ENCODE measurements around the gene UGT1A8.

Gene UGT1A8

GRCh38 chr2:233813236-233814055 is 196.0 kb downstream of the UGT1A8 start:
- TF ChIP-seq REST (IDR thresholded peaks at IDR 0.05; ENCODE audit: insufficient read depth in 1 of 2, low read depth in 2 of 2, low read length in 2 of 2) (no peak), FOXP2 (optimal IDR thresholded peaks at IDR 0.05; ENCODE audit: borderline replicate concordance, extremely low read depth, extremely low read length, insufficient read depth) (no peak), TAF1 (IDR thresholded peaks at IDR 0.05; ENCODE audit: borderline replicate concordance, insufficient read depth, low read length) (no peak)

- TF ChIP-seq POLR2AphosphoS5 (IDR thresholded peaks at IDR 0.05; ENCODE audit: low read depth, low read length) (no peak), TAF1 (IDR thresholded peaks at IDR 0.05; ENCODE audit: borderline replicate concordance, insufficient read depth, low read length) (no peak), REST (IDR thresholded peaks at IDR 0.05; ENCODE audit: insufficient read depth in 1 of 2, low read depth in 2 of 2, low read length in 2 of 2) (no peak), SIN3A (IDR thresholded peaks at IDR 0.05; ENCODE audit: borderline replicate concordance, insufficient read depth, low read length) (no peak), FOXP2 (optimal IDR thresholded peaks at IDR 0.05; ENCODE audit: borderline replicate concordance, extremely low read depth, extremely low read length, insufficient read depth) (no peak)
Observed at GRCh38 chr2:233814056-233814835, 196.8 kb downstream of the UGT1A8 start.

GRCh38 chr2:233815861-233816260 is 198.4 kb downstream of the UGT1A8 start:
- TF ChIP-seq SIN3A (IDR thresholded peaks at IDR 0.05; ENCODE audit: borderline replicate concordance, insufficient read depth, low read length) (no peak), REST (IDR thresholded peaks at IDR 0.05; ENCODE audit: insufficient read depth in 1 of 2, low read depth in 2 of 2, low read length in 2 of 2) (no peak), TAF1 (IDR thresholded peaks at IDR 0.05; ENCODE audit: borderline replicate concordance, insufficient read depth, low read length) (no peak), FOXP2 (optimal IDR thresholded peaks at IDR 0.05; ENCODE audit: borderline replicate concordance, extremely low read depth, extremely low read length, insufficient read depth) (no peak), POLR2AphosphoS5 (IDR thresholded peaks at IDR 0.05; ENCODE audit: low read depth, low read length) (no peak)

- TF ChIP-seq SIN3A (IDR thresholded peaks at IDR 0.05; ENCODE audit: borderline replicate concordance, insufficient read depth, low read length) (no peak), POLR2AphosphoS5 (IDR thresholded peaks at IDR 0.05; ENCODE audit: low read depth, low read length) (no peak), TAF1 (IDR thresholded peaks at IDR 0.05; ENCODE audit: borderline replicate concordance, insufficient read depth, low read length) (no peak), FOXP2 (optimal IDR thresholded peaks at IDR 0.05; ENCODE audit: borderline replicate concordance, extremely low read depth, extremely low read length, insufficient read depth) (no peak), REST (IDR thresholded peaks at IDR 0.05; ENCODE audit: insufficient read depth in 1 of 2, low read depth in 2 of 2, low read length in 2 of 2) (no peak)
Observed at GRCh38 chr2:233816334-233816733, 198.9 kb downstream of the UGT1A8 start.
